ENCODE measurements around the gene CZIB.

The CZIB gene

GRCh38 chr1:53254011-53254640 is 33.7 kb upstream of the CZIB start:
- TF ChIP-seq CTCF (IDR thresholded peaks at IDR 0.05; ENCODE audit: low read depth, low read length) = no peak
- no peak overlapping the region for H3K4me3 ChIP-seq (ENCODE audit: low read depth, low read length)

GRCh38 chr1:53250325-53250724 is 29.9 kb upstream of the CZIB start:
- TF ChIP-seq CTCF (IDR thresholded peaks at IDR 0.05; ENCODE audit: low read depth, low read length) = no peak
- no peak overlapping the region for H3K4me3 ChIP-seq (ENCODE audit: low read depth, low read length)

- no peak overlapping the region for H3K4me3 ChIP-seq (ENCODE audit: low read depth, low read length)
- no peak for TF ChIP-seq CTCF (IDR thresholded peaks at IDR 0.05; ENCODE audit: low read depth, low read length)
These were observed 29.3 kb upstream of the CZIB start for GRCh38 chr1:53249706-53250105.

GRCh38 chr1:53246261-53247134 is 26.1 kb upstream of the CZIB start:
- no peak overlapping the region for H3K4me3 ChIP-seq (ENCODE audit: low read depth, low read length)
- no peak for TF ChIP-seq CTCF (IDR thresholded peaks at IDR 0.05; ENCODE audit: low read depth, low read length)

GRCh38 chr1:53244141-53244540 is 23.7 kb upstream of the CZIB start:
- H3K4me3 ChIP-seq (ENCODE audit: low read depth, low read length) = no peak overlapping the region
- TF ChIP-seq CTCF (IDR thresholded peaks at IDR 0.05; ENCODE audit: low read depth, low read length) = no peak

- TF ChIP-seq CTCF (IDR thresholded peaks at IDR 0.05; ENCODE audit: low read depth, low read length) = no peak
- H3K4me3 ChIP-seq (ENCODE audit: low read depth, low read length) = no peak overlapping the region
These were observed 21.9 kb upstream of the CZIB start for GRCh38 chr1:53242381-53242780.

GRCh38 chr1:53241828-53242227 is 21.4 kb upstream of the CZIB start:
- H3K4me3 ChIP-seq (ENCODE audit: low read depth, low read length) = no peak overlapping the region
- TF ChIP-seq CTCF (IDR thresholded peaks at IDR 0.05; ENCODE audit: low read depth, low read length) = no peak

Data from WI38 (cell line).